HepG2 (cell line): Measurements from ENCODE around the gene COPS7A. TPM values are rescaled to one million over a fixed set of nuclear protein-coding genes. Genes with fewer than 3 reads are reported as not detected.

Experiments
- ATF1 ChIP-seq: IDR thresholded peaks from 2 replicates; pipeline ENCODE4 v1.6.1; 2016; ENCODE audit warnings: mild to moderate bottlenecking, control low read depth
- DR1 ChIP-seq: sonication (generic); formaldehyde crosslinking; IDR thresholded peaks from 2 replicates; pipeline ENCODE4 v1.8.0; 2021; ENCODE audit warnings: mild to moderate bottlenecking, missing genetic modification reagents, inconsistent platforms
- HOXA3 ChIP-seq: sonication (generic); formaldehyde crosslinking; IDR thresholded peaks from 2 replicates; pipeline ENCODE4 v1.5.0; 2020; ENCODE audit warnings: missing genetic modification reagents
- NFKBIZ ChIP-seq: IDR thresholded peaks from 2 replicates; pipeline ENCODE4 v1.6.1; 2018; ENCODE audit warnings: missing genetic modification reagents, missing compliant biosample characterization
- SAP130 ChIP-seq: IDR thresholded peaks from 2 replicates; pipeline ENCODE4 v1.6.1; 2016; ENCODE audit warnings: low read depth
- SP5 ChIP-seq: IDR thresholded peaks from 2 replicates; pipeline ENCODE4 v1.6.1; 2016; ENCODE audit warnings: low read depth, borderline replicate concordance
- SRSF1 ChIP-seq: fragments of 200-400 bp; formaldehyde crosslinking; optimal IDR thresholded peaks from 2 replicates; pipeline ENCODE3; 2017; ENCODE audit warnings: mild to moderate bottlenecking, low read depth, low read length, moderate library complexity
- TEAD3 ChIP-seq: optimal IDR thresholded peaks from 2 replicates; pipeline ENCODE3; 2016; ENCODE audit warnings: borderline replicate concordance
- ZNF235 ChIP-seq: sonication (generic); formaldehyde crosslinking; IDR thresholded peaks from 2 replicates; pipeline ENCODE4 v1.8.1; 2023; ENCODE audit warnings: mild to moderate bottlenecking, missing genetic modification reagents, borderline replicate concordance
- ZNF564 ChIP-seq: sonication (generic); formaldehyde crosslinking; IDR thresholded peaks from 2 replicates; pipeline ENCODE4 v1.8.1; 2023; ENCODE audit warnings: mild to moderate bottlenecking, missing genetic modification reagents
- ZNF740 ChIP-seq: sonication (generic); formaldehyde crosslinking; IDR thresholded peaks from 2 replicates; pipeline ENCODE4 v1.4.0; 2020; ENCODE audit warnings: missing genetic modification reagents
- ZNF883 ChIP-seq: sonication (generic); formaldehyde crosslinking; IDR thresholded peaks from 2 replicates; pipeline ENCODE4 v1.5.1; 2020; ENCODE audit warnings: mild to moderate bottlenecking, missing genetic modification reagents; ENCODE audit errors: not compliant biosample characterization
- ZSCAN30 ChIP-seq: sonication (generic); formaldehyde crosslinking; IDR thresholded peaks from 2 replicates; pipeline ENCODE4 v1.5.0; 2020; ENCODE audit warnings: mild to moderate bottlenecking, missing genetic modification reagents
- polyA plus RNA-seq, 8 experiments: library from polyadenylated mRNA; depleted of rRNA in 3 of 8; stranded (reverse) in 7 of 8; unstranded in 1 of 8; fragments of >200 nt; fragmentation: Illumina TruSeq in 4 of 8; extraction: Trizol in 4 of 8; gene quantifications; 2 replicates each; pipeline versions ENCODE4 v1.2.1 to v1.2.3, GENCODE V29; 2011 to 2016; ENCODE audit warnings: low read depth in 4 of 8, missing spikeins in 1 of 8, mixed read lengths in 1 of 8; ENCODE audit not compliant: insufficient read depth in 1 of 8
- total RNA-seq, 5 experiments: library from RNA; depleted of rRNA; stranded (reverse); fragments of >200 nt; fragmentation: Illumina TruSeq; extraction: Trizol; gene quantifications; 2 replicates each; pipeline ENCODE4 v1.2.3, GENCODE V29; 2016; ENCODE audit warnings: low read depth in 1 of 5
- TF ChIP-seq, protein P1 (sequence below): sonication (generic); formaldehyde crosslinking; IDR thresholded peaks from 2 replicates; pipeline ENCODE4 v1.5.0; 2020; ENCODE audit warnings: mild to moderate bottlenecking, missing genetic modification reagents, borderline replicate concordance
- TF ChIP-seq, protein P2 (sequence below): sonication (generic); formaldehyde crosslinking; IDR thresholded peaks from 2 replicates; pipeline ENCODE4 v1.4.0; 2020; ENCODE audit warnings: missing genetic modification reagents
- TF ChIP-seq, protein P3 (sequence below): sonication (generic); IDR thresholded peaks from 2 replicates; pipeline ENCODE4 v1.6.1; 2016; ENCODE audit warnings: low read depth, borderline replicate concordance
- TF ChIP-seq, protein P4 (sequence below): sonication (generic); formaldehyde crosslinking; IDR thresholded peaks from 2 replicates; pipeline ENCODE4 v1.8.1; 2023; ENCODE audit warnings: mild to moderate bottlenecking, inconsistent platforms, moderate library complexity, missing genetic modification reagents, borderline replicate concordance

Gene COPS7A
- total and polyA plus RNA-seq, 2 of the 13 experiments (the other 11 are each of a cell fraction or from before 2014, with no cell fraction given): 40.0 to 73.6 TPM

DNA sequence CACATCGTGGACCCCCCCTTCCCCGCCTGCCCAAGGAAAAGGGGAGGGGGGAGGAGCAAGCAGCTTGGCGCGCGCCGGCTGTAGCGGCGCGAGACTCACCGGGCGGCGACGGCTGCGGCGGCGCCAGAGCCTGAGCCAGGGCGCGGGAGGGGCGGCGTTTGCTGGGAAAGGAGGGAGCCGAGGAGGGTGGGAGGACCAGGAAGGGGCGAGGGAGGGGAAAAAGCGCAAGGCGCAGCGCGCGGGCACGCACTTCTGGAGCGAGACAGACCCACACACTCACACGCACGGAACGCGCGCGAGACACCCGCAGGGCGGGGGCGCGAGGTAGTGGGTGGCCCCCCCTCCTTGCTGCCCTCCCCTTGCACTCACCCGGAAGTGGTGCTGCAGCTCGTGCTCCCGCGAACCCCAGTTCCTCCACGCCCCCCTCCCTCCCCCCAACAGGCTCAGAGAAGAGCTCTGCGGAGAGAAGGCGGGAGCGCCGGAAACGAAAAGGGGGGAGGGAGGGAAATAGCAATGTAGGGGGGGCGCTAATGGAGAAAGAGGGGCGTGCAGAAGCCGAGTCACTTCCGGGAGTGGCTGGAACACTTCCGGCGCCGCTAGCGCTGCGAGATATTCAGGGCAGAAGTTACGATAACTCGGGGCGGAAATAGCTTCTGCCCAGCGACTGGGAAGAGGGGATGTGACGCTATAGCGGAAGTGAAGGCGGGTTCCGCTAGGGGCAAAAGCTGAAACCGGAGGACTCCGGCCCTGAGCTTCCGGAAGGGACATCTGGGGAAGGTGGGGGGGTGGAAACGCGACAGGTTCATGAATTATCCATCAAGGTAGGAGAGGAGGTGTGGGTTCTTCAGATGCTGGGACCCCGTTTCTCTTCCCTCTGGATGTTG, 34.6 kb upstream of the COPS7A start, which contains the start of gene ZNF384 (continued):
- TF ChIP-seq, protein P1, sequence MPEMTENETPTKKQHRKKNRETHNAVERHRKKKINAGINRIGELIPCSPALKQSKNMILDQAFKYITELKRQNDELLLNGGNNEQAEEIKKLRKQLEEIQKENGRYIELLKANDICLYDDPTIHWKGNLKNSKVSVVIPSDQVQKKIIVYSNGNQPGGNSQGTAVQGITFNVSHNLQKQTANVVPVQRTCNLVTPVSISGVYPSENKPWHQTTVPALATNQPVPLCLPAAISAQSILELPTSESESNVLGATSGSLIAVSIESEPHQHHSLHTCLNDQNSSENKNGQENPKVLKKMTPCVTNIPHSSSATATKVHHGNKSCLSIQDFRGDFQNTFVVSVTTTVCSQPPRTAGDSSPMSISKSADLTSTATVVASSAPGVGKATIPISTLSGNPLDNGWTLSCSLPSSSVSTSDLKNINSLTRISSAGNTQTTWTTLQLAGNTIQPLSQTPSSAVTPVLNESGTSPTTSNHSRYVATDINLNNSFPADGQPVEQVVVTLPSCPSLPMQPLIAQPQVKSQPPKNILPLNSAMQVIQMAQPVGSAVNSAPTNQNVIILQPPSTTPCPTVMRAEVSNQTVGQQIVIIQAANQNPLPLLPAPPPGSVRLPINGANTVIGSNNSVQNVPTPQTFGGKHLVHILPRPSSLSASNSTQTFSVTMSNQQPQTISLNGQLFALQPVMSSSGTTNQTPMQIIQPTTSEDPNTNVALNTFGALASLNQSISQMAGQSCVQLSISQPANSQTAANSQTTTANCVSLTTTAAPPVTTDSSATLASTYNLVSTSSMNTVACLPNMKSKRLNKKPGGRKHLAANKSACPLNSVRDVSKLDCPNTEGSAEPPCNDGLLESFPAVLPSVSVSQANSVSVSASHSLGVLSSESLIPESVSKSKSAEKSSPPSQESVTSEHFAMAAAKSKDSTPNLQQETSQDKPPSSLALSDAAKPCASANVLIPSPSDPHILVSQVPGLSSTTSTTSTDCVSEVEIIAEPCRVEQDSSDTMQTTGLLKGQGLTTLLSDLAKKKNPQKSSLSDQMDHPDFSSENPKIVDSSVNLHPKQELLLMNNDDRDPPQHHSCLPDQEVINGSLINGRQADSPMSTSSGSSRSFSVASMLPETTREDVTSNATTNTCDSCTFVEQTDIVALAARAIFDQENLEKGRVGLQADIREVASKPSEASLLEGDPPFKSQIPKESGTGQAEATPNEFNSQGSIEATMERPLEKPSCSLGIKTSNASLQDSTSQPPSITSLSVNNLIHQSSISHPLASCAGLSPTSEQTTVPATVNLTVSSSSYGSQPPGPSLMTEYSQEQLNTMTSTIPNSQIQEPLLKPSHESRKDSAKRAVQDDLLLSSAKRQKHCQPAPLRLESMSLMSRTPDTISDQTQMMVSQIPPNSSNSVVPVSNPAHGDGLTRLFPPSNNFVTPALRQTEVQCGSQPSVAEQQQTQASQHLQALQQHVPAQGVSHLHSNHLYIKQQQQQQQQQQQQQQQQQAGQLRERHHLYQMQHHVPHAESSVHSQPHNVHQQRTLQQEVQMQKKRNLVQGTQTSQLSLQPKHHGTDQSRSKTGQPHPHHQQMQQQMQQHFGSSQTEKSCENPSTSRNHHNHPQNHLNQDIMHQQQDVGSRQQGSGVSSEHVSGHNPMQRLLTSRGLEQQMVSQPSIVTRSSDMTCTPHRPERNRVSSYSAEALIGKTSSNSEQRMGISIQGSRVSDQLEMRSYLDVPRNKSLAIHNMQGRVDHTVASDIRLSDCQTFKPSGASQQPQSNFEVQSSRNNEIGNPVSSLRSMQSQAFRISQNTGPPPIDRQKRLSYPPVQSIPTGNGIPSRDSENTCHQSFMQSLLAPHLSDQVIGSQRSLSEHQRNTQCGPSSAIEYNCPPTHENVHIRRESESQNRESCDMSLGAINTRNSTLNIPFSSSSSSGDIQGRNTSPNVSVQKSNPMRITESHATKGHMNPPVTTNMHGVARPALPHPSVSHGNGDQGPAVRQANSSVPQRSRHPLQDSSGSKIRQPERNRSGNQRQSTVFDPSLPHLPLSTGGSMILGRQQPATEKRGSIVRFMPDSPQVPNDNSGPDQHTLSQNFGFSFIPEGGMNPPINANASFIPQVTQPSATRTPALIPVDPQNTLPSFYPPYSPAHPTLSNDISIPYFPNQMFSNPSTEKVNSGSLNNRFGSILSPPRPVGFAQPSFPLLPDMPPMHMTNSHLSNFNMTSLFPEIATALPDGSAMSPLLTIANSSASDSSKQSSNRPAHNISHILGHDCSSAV (CRISPR knock-in tag): no peak; the same call in 1 of the 2 replicates
- TF ChIP-seq ZSCAN30 (CRISPR knock-in tag) (no peak), ZNF564 (CRISPR knock-in tag) (peak; percentile 67; the same call in 1 of the 2 replicates), SP5 (0 out of 2 replicates have a peak, but pooled peaks have one; percentile 18), DR1 (CRISPR knock-in tag) (no peak), ZNF740 (CRISPR knock-in tag) (peak; percentile 91), NFKBIZ (CRISPR knock-in tag) (peak; percentile 12; the same call in 1 of the 2 replicates), HOXA3 (peak; percentile 98), TEAD3 (peak; percentile 56), ATF1 (peak; percentile 97), ZNF235 (no peak), SRSF1 (peak; percentile 96), ZNF883 (CRISPR knock-in tag) (no peak), SAP130 (CRISPR knock-in tag) (peak; percentile 93)
- TF ChIP-seq, protein P2, sequence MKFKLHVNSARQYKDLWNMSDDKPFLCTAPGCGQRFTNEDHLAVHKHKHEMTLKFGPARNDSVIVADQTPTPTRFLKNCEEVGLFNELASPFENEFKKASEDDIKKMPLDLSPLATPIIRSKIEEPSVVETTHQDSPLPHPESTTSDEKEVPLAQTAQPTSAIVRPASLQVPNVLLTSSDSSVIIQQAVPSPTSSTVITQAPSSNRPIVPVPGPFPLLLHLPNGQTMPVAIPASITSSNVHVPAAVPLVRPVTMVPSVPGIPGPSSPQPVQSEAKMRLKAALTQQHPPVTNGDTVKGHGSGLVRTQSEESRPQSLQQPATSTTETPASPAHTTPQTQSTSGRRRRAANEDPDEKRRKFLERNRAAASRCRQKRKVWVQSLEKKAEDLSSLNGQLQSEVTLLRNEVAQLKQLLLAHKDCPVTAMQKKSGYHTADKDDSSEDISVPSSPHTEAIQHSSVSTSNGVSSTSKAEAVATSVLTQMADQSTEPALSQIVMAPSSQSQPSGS (CRISPR knock-in tag): peak; percentile 88
- TF ChIP-seq, protein P3, sequence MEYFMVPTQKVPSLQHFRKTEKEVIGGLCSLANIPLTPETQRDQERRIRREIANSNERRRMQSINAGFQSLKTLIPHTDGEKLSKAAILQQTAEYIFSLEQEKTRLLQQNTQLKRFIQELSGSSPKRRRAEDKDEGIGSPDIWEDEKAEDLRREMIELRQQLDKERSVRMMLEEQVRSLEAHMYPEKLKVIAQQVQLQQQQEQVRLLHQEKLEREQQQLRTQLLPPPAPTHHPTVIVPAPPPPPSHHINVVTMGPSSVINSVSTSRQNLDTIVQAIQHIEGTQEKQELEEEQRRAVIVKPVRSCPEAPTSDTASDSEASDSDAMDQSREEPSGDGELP: peak; percentile 42; the same call in 1 of the 2 replicates
- TF ChIP-seq, protein P4, sequence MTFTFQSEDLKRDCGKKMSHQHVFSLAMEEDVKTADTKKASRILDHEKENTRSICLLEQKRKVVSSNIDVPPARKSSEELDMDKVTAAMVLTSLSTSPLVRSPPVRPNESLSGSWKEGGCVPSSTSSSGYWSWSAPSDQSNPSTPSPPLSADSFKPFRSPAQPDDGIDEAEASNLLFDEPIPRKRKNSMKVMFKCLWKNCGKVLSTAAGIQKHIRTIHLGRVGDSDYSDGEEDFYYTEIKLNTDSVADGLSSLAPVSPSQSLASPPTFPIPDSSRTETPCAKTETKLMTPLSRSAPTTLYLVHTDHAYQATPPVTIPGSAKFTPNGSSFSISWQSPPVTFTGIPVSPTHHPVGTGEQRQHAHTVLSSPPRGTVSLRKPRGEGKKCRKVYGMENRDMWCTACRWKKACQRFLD (CRISPR knock-in tag): peak; percentile 78; the same call in 1 of the 2 replicates
